ENCODE results near the gene XPR1.
A peak's percentile ranks its signal among the peaks of the same experiment; 100 is the strongest.

XPR1 gene

GRCh38 chr1:180901076-180901990 lies 269.5 kb downstream of the XPR1 start:
- H3K27ac ChIP-seq (ENCODE audit: low read length): no peak overlapping the region
- no peaks in the 10 kb centered on the region for H3K36me3 ChIP-seq (ENCODE audit: control insufficient read depth, low read depth, low read length)
- H3K4me3 ChIP-seq (ENCODE audit: low read length): no peak overlapping the region
- H3K27me3 ChIP-seq (ENCODE audit: control insufficient read depth, insufficient read depth, low read length): no peaks in the 10 kb centered on the region
- peaks cover 15% of the 10 kb centered on the region for H3K4me1 ChIP-seq (ENCODE audit: control insufficient read depth, low read depth, low read length)
- no peaks in the 10 kb centered on the region for H3K9me3 ChIP-seq (ENCODE audit: control insufficient read depth, low read depth, low read length)
- no peak overlapping the region for H3K9ac ChIP-seq (ENCODE audit: low read length)

- no peaks in the 10 kb centered on the region for H3K9me3 ChIP-seq (ENCODE audit: control insufficient read depth, low read depth, low read length)
- H3K4me3 ChIP-seq (ENCODE audit: low read length): no peak overlapping the region
- H3K27ac ChIP-seq (ENCODE audit: low read length): no peak overlapping the region
- no peak overlapping the region for H3K9ac ChIP-seq (ENCODE audit: low read length)
- no peaks in the 10 kb centered on the region for H3K36me3 ChIP-seq (ENCODE audit: control insufficient read depth, low read depth, low read length)
- H3K4me1 ChIP-seq (ENCODE audit: control insufficient read depth, low read depth, low read length): peaks cover 15% of the 10 kb centered on the region
- H3K27me3 ChIP-seq (ENCODE audit: control insufficient read depth, insufficient read depth, low read length): no peaks in the 10 kb centered on the region
Measured at GRCh38 chr1:180902541-180902940, 270.7 kb downstream of the XPR1 start.

GRCh38 chr1:180905927-180906326 lies 274.1 kb downstream of the XPR1 start:
- Histone ChIP-seq H3K27ac (ENCODE audit: low read length) (no peak overlapping the region), H3K4me1 (ENCODE audit: control insufficient read depth, low read depth, low read length) (no peaks in the 10 kb centered on the region), H3K9ac (ENCODE audit: low read length) (no peak overlapping the region), H3K9me3 (ENCODE audit: control insufficient read depth, low read depth, low read length) (no peaks in the 10 kb centered on the region), H3K27me3 (ENCODE audit: control insufficient read depth, insufficient read depth, low read length) (peaks cover 2% of the 10 kb centered on the region), H3K4me3 (ENCODE audit: low read length) (no peak overlapping the region), H3K36me3 (ENCODE audit: control insufficient read depth, low read depth, low read length) (no peaks in the 10 kb centered on the region)

GRCh38 chr1:180906511-180906910 lies 274.7 kb downstream of the XPR1 start:
- no peaks in the 10 kb centered on the region for H3K4me1 ChIP-seq (ENCODE audit: control insufficient read depth, low read depth, low read length)
- H3K4me3 ChIP-seq (ENCODE audit: low read length): no peak overlapping the region
- no peaks in the 10 kb centered on the region for H3K9me3 ChIP-seq (ENCODE audit: control insufficient read depth, low read depth, low read length)
- no peak overlapping the region for H3K9ac ChIP-seq (ENCODE audit: low read length)
- no peak overlapping the region for H3K27ac ChIP-seq (ENCODE audit: low read length)
- peaks cover 8% of the 10 kb centered on the region for H3K27me3 ChIP-seq (ENCODE audit: control insufficient read depth, insufficient read depth, low read length)
- no peaks in the 10 kb centered on the region for H3K36me3 ChIP-seq (ENCODE audit: control insufficient read depth, low read depth, low read length)

GRCh38 chr1:180907313-180908055 lies 275.7 kb downstream of the XPR1 start:
- H3K27me3 ChIP-seq (ENCODE audit: control insufficient read depth, insufficient read depth, low read length): peaks cover 17% of the 10 kb centered on the region
- H3K9ac ChIP-seq (ENCODE audit: low read length): no peak overlapping the region
- H3K9me3 ChIP-seq (ENCODE audit: control insufficient read depth, low read depth, low read length): no peaks in the 10 kb centered on the region
- no peaks in the 10 kb centered on the region for H3K36me3 ChIP-seq (ENCODE audit: control insufficient read depth, low read depth, low read length)
- H3K4me1 ChIP-seq (ENCODE audit: control insufficient read depth, low read depth, low read length): no peaks in the 10 kb centered on the region
- no peak overlapping the region for H3K27ac ChIP-seq (ENCODE audit: low read length)
- H3K4me3 ChIP-seq (ENCODE audit: low read length): no peak overlapping the region

GRCh38 chr1:180908074-180908765 lies 276.4 kb downstream of the XPR1 start:
- Histone ChIP-seq H3K27ac (ENCODE audit: low read length) (no peak overlapping the region), H3K36me3 (ENCODE audit: control insufficient read depth, low read depth, low read length) (no peaks in the 10 kb centered on the region), H3K9ac (ENCODE audit: low read length) (no peak overlapping the region), H3K9me3 (ENCODE audit: control insufficient read depth, low read depth, low read length) (no peaks in the 10 kb centered on the region), H3K4me1 (ENCODE audit: control insufficient read depth, low read depth, low read length) (no peaks in the 10 kb centered on the region), H3K4me3 (ENCODE audit: low read length) (no peak overlapping the region), H3K27me3 (ENCODE audit: control insufficient read depth, insufficient read depth, low read length) (peaks cover 18% of the 10 kb centered on the region)

GRCh38 chr1:180909005-180909414 lies 277.2 kb downstream of the XPR1 start:
- Histone ChIP-seq H3K9ac (ENCODE audit: low read length) (no peak overlapping the region), H3K4me3 (ENCODE audit: low read length) (no peak overlapping the region), H3K27me3 (ENCODE audit: control insufficient read depth, insufficient read depth, low read length) (peaks cover 26% of the 10 kb centered on the region), H3K9me3 (ENCODE audit: control insufficient read depth, low read depth, low read length) (no peaks in the 10 kb centered on the region), H3K4me1 (ENCODE audit: control insufficient read depth, low read depth, low read length) (no peaks in the 10 kb centered on the region), H3K36me3 (ENCODE audit: control insufficient read depth, low read depth, low read length) (no peaks in the 10 kb centered on the region), H3K27ac (ENCODE audit: low read length) (no peak overlapping the region)

GRCh38 chr1:180909462-180909976 lies 277.7 kb downstream of the XPR1 start:
- H3K9me3 ChIP-seq (ENCODE audit: control insufficient read depth, low read depth, low read length): no peaks in the 10 kb centered on the region
- no peaks in the 10 kb centered on the region for H3K4me1 ChIP-seq (ENCODE audit: control insufficient read depth, low read depth, low read length)
- no peak overlapping the region for H3K9ac ChIP-seq (ENCODE audit: low read length)
- no peak overlapping the region for H3K4me3 ChIP-seq (ENCODE audit: low read length)
- no peak overlapping the region for H3K27ac ChIP-seq (ENCODE audit: low read length)
- peaks cover 29% of the 10 kb centered on the region for H3K27me3 ChIP-seq (ENCODE audit: control insufficient read depth, insufficient read depth, low read length)
- no peaks in the 10 kb centered on the region for H3K36me3 ChIP-seq (ENCODE audit: control insufficient read depth, low read depth, low read length)

- H3K9ac ChIP-seq (ENCODE audit: low read length): peak overlapping the region; percentile 67
- no peak overlapping the region for H3K27ac ChIP-seq (ENCODE audit: low read length)
- peak overlapping the region; percentile 68 for H3K4me3 ChIP-seq (ENCODE audit: low read length)
- H3K4me1 ChIP-seq (ENCODE audit: control insufficient read depth, low read depth, low read length): no peaks in the 10 kb centered on the region
- no peaks in the 10 kb centered on the region for H3K36me3 ChIP-seq (ENCODE audit: control insufficient read depth, low read depth, low read length)
- no peaks in the 10 kb centered on the region for H3K9me3 ChIP-seq (ENCODE audit: control insufficient read depth, low read depth, low read length)
- H3K27me3 ChIP-seq (ENCODE audit: control insufficient read depth, insufficient read depth, low read length): peaks cover 29% of the 10 kb centered on the region
Measured at GRCh38 chr1:180911640-180912191, 279.9 kb downstream of the XPR1 start.

GRCh38 chr1:180912211-180912800 lies 280.5 kb downstream of the XPR1 start:
- peak overlapping the region; percentile 67 for H3K9ac ChIP-seq (ENCODE audit: low read length)
- H3K4me3 ChIP-seq (ENCODE audit: low read length): peak overlapping the region; percentile 68
- no peaks in the 10 kb centered on the region for H3K9me3 ChIP-seq (ENCODE audit: control insufficient read depth, low read depth, low read length)
- no peaks in the 10 kb centered on the region for H3K4me1 ChIP-seq (ENCODE audit: control insufficient read depth, low read depth, low read length)
- H3K27ac ChIP-seq (ENCODE audit: low read length): no peak overlapping the region
- H3K36me3 ChIP-seq (ENCODE audit: control insufficient read depth, low read depth, low read length): no peaks in the 10 kb centered on the region
- peaks cover 29% of the 10 kb centered on the region for H3K27me3 ChIP-seq (ENCODE audit: control insufficient read depth, insufficient read depth, low read length)
